ENCODE results near the gene PCK2. TPM values are rescaled to one million over a fixed set of nuclear protein-coding genes. Genes with fewer than 3 reads are reported as not detected.

PCK2 gene
- total and polyA plus RNA-seq, 2 of the 13 experiments (the other 11 are each of a cell fraction or from before 2014, with no cell fraction given): 129 to 272 TPM

DNA sequence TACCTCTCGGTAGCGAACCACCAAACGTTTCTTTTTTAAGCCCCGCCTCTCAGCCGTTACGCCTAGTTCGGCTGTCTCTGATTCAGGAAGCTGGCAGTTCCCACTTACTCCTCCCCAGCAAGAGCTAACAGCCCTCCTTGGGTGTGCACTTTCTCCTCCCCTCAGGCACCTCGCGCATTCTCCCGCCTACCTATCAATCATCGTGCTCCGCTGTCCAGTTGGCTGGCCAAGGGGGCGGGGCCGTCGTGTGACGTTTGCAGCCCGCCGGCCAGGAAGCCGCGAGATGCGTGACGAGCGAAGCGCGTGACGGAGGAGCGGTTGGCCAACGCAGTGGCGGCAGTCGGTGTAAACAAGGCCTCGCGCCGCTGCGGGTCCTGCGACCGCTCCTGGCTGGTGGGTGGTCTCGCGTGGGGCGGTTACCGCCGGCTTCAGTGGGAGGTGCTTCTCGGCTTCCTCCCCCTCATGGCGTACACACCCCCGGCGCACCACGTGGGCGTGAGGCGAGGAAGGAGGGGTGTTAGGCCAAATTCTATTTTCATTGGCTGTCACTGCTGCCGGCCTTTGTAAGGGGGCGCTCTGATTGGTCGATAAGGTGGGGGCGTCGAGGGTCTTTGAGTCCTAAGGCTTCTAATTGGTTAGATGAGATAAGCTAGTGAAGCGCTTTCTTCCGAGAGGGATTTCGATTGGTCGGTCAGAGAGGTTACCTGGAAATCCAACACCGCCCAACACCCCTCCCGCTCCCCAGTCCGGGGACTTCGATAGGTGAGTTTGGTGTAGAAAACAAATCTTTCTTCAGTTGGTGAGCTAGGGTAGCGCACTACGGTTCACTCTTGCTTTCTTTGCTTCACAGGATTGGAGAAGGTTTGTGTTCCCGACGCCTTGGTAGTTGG lies 20.7 kb downstream of the PCK2 start, which contains the start of the genes DCAF11 and NRL (continued):
- TF ChIP-seq, protein P1, sequence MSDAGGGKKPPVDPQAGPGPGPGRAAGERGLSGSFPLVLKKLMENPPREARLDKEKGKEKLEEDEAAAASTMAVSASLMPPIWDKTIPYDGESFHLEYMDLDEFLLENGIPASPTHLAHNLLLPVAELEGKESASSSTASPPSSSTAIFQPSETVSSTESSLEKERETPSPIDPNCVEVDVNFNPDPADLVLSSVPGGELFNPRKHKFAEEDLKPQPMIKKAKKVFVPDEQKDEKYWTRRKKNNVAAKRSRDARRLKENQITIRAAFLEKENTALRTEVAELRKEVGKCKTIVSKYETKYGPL (CRISPR knock-in tag; IDR thresholded peaks at IDR 0.05): peak; percentile 60; the same call in 1 of the 2 replicates
- TF ChIP-seq EZH2 (conservative IDR thresholded peaks at IDR 0.05; ENCODE audit: low read depth, low read length) (no peak), SATB2 (CRISPR knock-in tag; IDR thresholded peaks at IDR 0.05) (peak; percentile 95), PPARG (CRISPR knock-in tag; conservative IDR thresholded peaks at IDR 0.05) (0 out of 2 replicates have a peak, but pooled peaks have one; percentile 67), THAP11 (CRISPR knock-in tag; IDR thresholded peaks at IDR 0.05) (peak; percentile 86), ZFP36L2 (CRISPR knock-in tag; IDR thresholded peaks at IDR 0.05) (peak; percentile 57; the same call in 1 of the 2 replicates), MXI1 (IDR thresholded peaks at IDR 0.05; ENCODE audit: borderline replicate concordance, low read depth, low read length) (peak; percentile 98), KLF12 (CRISPR knock-in tag; IDR thresholded peaks at IDR 0.05; ENCODE audit: borderline replicate concordance) (peak; percentile 93), SRSF1 (optimal IDR thresholded peaks at IDR 0.05; ENCODE audit: low read depth, low read length) (peak; percentile 60), ZBTB7B (CRISPR knock-in tag; IDR thresholded peaks at IDR 0.05) (peak; percentile 77), RORA (CRISPR knock-in tag; IDR thresholded peaks at IDR 0.05) (no peak), ZNF672 (CRISPR knock-in tag; IDR thresholded peaks at IDR 0.05) (no peak), ZMAT3 (CRISPR knock-in tag; conservative IDR thresholded peaks at IDR 0.05) (peak; percentile 89), NR2C2 (CRISPR knock-in tag; IDR thresholded peaks at IDR 0.05; ENCODE audit: borderline replicate concordance) (peak; percentile 91; the same call in 1 of the 2 replicates), SRF (IDR thresholded peaks at IDR 0.05; ENCODE audit: low read depth, low read length) (peak; percentile 67), ZBTB42 (CRISPR knock-in tag; IDR thresholded peaks at IDR 0.05) (no peak), ZNF451 (CRISPR knock-in tag; IDR thresholded peaks at IDR 0.05) (peak; percentile 95), ZNF629 (CRISPR knock-in tag; conservative IDR thresholded peaks at IDR 0.05) (0 out of 2 replicates have a peak, but pooled peaks have one; percentile 38), ZNF598 (CRISPR knock-in tag; IDR thresholded peaks at IDR 0.05; ENCODE audit: borderline replicate concordance) (peak; percentile 100), ZNF547 (CRISPR knock-in tag; IDR thresholded peaks at IDR 0.05) (peak; percentile 98)
- TF ChIP-seq, protein P2, sequence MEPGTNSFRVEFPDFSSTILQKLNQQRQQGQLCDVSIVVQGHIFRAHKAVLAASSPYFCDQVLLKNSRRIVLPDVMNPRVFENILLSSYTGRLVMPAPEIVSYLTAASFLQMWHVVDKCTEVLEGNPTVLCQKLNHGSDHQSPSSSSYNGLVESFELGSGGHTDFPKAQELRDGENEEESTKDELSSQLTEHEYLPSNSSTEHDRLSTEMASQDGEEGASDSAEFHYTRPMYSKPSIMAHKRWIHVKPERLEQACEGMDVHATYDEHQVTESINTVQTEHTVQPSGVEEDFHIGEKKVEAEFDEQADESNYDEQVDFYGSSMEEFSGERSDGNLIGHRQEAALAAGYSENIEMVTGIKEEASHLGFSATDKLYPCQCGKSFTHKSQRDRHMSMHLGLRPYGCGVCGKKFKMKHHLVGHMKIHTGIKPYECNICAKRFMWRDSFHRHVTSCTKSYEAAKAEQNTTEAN (CRISPR knock-in tag; conservative IDR thresholded peaks at IDR 0.05): no peak; the same call in none of the 2 replicates
- TF ChIP-seq, protein P3, sequence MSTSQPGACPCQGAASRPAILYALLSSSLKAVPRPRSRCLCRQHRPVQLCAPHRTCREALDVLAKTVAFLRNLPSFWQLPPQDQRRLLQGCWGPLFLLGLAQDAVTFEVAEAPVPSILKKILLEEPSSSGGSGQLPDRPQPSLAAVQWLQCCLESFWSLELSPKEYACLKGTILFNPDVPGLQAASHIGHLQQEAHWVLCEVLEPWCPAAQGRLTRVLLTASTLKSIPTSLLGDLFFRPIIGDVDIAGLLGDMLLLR (CRISPR knock-in tag; IDR thresholded peaks at IDR 0.05): peak; percentile 99
- TF ChIP-seq, protein P4, sequence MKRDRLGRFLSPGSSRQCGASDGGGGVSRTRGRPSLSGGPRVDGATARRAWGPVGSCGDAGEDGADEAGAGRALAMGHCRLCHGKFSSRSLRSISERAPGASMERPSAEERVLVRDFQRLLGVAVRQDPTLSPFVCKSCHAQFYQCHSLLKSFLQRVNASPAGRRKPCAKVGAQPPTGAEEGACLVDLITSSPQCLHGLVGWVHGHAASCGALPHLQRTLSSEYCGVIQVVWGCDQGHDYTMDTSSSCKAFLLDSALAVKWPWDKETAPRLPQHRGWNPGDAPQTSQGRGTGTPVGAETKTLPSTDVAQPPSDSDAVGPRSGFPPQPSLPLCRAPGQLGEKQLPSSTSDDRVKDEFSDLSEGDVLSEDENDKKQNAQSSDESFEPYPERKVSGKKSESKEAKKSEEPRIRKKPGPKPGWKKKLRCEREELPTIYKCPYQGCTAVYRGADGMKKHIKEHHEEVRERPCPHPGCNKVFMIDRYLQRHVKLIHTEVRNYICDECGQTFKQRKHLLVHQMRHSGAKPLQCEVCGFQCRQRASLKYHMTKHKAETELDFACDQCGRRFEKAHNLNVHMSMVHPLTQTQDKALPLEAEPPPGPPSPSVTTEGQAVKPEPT (CRISPR knock-in tag; IDR thresholded peaks at IDR 0.05; ENCODE audit: low read depth): peak; percentile 55
- TF ChIP-seq, protein P5, sequence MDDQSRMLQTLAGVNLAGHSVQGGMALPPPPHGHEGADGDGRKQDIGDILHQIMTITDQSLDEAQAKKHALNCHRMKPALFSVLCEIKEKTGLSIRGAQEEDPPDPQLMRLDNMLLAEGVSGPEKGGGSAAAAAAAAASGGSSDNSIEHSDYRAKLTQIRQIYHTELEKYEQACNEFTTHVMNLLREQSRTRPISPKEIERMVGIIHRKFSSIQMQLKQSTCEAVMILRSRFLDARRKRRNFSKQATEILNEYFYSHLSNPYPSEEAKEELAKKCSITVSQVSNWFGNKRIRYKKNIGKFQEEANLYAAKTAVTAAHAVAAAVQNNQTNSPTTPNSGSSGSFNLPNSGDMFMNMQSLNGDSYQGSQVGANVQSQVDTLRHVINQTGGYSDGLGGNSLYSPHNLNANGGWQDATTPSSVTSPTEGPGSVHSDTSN (CRISPR knock-in tag; IDR thresholded peaks at IDR 0.05; ENCODE audit: borderline replicate concordance): peak; percentile 86; the same call in 1 of the 2 replicates
